Hepatocyte (in vitro differentiated cells): Measurements from ENCODE around the gene LRMDA.

ENCODE experiments used
- EZH2 ChIP-seq: fragments of 200-600 bp; sonication (generic); IDR thresholded peaks from 2 replicates; pipeline ENCODE4 v1.6.1; 2016; ENCODE audit warnings: antibody characterized with exemption, mild to moderate bottlenecking, borderline replicate concordance
- EZH2phosphoT487 ChIP-seq: fragments of 200-600 bp; sonication (generic); IDR thresholded peaks from one replicate; pipeline ENCODE4 v1.6.1; 2018; ENCODE audit warnings: antibody characterized with exemption, mild to moderate bottlenecking, low read depth, moderate library complexity; ENCODE audit not compliant: unreplicated experiment, severe bottlenecking
- TF ChIP-seq, protein P1 (sequence below): fragments of 200-600 bp; sonication (generic); IDR thresholded peaks from 2 replicates; pipeline ENCODE4 v1.5.1; 2016; ENCODE audit warnings: antibody characterized with exemption, mild to moderate bottlenecking; ENCODE audit not compliant: poor library complexity

DNA sequence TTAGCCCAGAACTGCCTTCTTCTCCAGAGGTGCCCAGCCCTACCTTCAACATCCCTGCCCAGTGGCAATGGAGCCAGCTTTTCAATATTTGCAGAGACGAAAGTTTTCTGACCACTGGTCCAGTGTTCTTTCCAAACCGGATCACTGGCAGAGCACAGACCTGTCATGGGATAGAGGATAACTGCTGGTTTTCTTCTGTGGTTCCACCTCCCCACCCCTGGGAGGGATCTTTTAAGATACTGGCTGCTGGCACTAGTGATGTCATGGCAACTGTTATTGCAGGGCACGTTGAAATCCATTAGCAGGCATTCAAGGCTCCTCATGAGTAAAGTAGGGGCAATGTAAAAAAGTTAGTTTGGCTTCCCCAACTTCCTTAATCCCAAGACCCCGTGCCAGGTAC, 387.1 kb downstream of the LRMDA start:
- TF ChIP-seq, protein P1, sequence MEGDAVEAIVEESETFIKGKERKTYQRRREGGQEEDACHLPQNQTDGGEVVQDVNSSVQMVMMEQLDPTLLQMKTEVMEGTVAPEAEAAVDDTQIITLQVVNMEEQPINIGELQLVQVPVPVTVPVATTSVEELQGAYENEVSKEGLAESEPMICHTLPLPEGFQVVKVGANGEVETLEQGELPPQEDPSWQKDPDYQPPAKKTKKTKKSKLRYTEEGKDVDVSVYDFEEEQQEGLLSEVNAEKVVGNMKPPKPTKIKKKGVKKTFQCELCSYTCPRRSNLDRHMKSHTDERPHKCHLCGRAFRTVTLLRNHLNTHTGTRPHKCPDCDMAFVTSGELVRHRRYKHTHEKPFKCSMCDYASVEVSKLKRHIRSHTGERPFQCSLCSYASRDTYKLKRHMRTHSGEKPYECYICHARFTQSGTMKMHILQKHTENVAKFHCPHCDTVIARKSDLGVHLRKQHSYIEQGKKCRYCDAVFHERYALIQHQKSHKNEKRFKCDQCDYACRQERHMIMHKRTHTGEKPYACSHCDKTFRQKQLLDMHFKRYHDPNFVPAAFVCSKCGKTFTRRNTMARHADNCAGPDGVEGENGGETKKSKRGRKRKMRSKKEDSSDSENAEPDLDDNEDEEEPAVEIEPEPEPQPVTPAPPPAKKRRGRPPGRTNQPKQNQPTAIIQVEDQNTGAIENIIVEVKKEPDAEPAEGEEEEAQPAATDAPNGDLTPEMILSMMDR, result no peak
- TF ChIP-seq EZH2phosphoT487 (no peak), EZH2 (no peak)
